GM12878 (cell line): ENCODE data around the gene MAPK9. TPM values are rescaled to one million over a fixed set of nuclear protein-coding genes. Genes with fewer than 3 reads are reported as not detected.

Experiments used
- ATAC-seq: fragments of 200-7000 bp; cut with Tn5 transposase; 3 replicates; pipeline ENCODE4 v1.9.1; 2020; ENCODE audit warnings: mild to moderate bottlenecking, moderate library complexity
- BruUV-seq: library from RNA; stranded (reverse); fragments of 400-500 nt; replicated peaks from 2 replicates; lab custom pipeline; 2021; lab: Mats Ljungman, UMichigan
- CTCF ChIA-PET: fragments of 300-600 bp; sonication (Branson Sonifier 250); formaldehyde crosslinking; extraction: SDS; loops from one replicate; lab custom pipeline; 2021; ENCODE audit warnings: inconsistent platforms; lab: Yijun Ruan, JAX
- POLR2A ChIA-PET: fragments of 350-600 bp; formaldehyde crosslinking; extraction: SDS; loops from one replicate; lab custom pipeline; 2021; ENCODE audit warnings: inconsistent platforms; lab: Charles Lee
- RAD21 ChIA-PET: fragments of 300-600 bp; sonication (Branson Sonifier 250); formaldehyde crosslinking; loops from one replicate; lab custom pipeline; 2023; ENCODE audit warnings: antibody characterized with exemption; ENCODE audit not compliant: unreplicated experiment; lab: Charles Lee
- SMC1A ChIA-PET: fragments of 300-600 bp; sonication (Branson Sonifier 250); formaldehyde crosslinking; loops from one replicate; lab custom pipeline; 2023; ENCODE audit not compliant: unreplicated experiment, uncharacterized antibody; lab: Charles Lee
- DNase-seq: peaks from one replicate; pipeline ENCODE4 v3.0.0-alpha.2; 2011; ENCODE audit warnings: low read depth, low spot score
- FAIRE-seq: peaks from 3 replicates; lab custom pipeline; 2011; peaks lifted over from hg19 to GRCh38; lab: Jason Lieb, UNC
- H2AFZ ChIP-seq: 2 replicates; pipeline ENCODE4 v1.6.0; 2011; ENCODE audit warnings: low read depth, low read length, control low read depth; ENCODE audit not compliant: control insufficient read depth
- H3K27ac ChIP-seq: 2 replicates; pipeline ENCODE4 v1.5.1; 2011; ENCODE audit warnings: control low read depth; ENCODE audit not compliant: control insufficient read depth, insufficient read depth
- H3K27me3 ChIP-seq, 2 experiments: replicated peaks in 1 of 2; 2 replicates each; pipeline versions ENCODE4 v1.6.0 to v1.6.1; 2011; ENCODE audit warnings: low read length in 1 of 2; ENCODE audit not compliant: control insufficient read depth in 2 of 2, insufficient read depth in 2 of 2
- H3K36me3 ChIP-seq, 2 experiments: 2 replicates each; pipeline ENCODE4 v1.5.1; 2011; ENCODE audit warnings: low read length in 1 of 2; ENCODE audit not compliant: control insufficient read depth in 2 of 2, insufficient read depth in 2 of 2
- H3K4me1 ChIP-seq: 2 replicates; pipeline ENCODE4 v1.6.1; 2011; ENCODE audit warnings: mild to moderate bottlenecking, low read length, moderate library complexity, mixed read lengths; ENCODE audit not compliant: control insufficient read depth, insufficient read depth
- H3K4me2 ChIP-seq: 2 replicates; pipeline ENCODE4 v1.6.0; 2011; ENCODE audit warnings: control low read depth; ENCODE audit not compliant: control insufficient read depth, insufficient read depth
- H3K4me3 ChIP-seq: fragments of 200-600 bp; sonication (generic); 2 replicates; pipeline ENCODE4 v1.5.1; 2016
- H3K79me2 ChIP-seq: 2 replicates; pipeline ENCODE4 v1.6.0; 2011; ENCODE audit warnings: low read length; ENCODE audit not compliant: control insufficient read depth, insufficient read depth
- H3K9ac ChIP-seq: 2 replicates; pipeline ENCODE4 v1.8.0; 2011; ENCODE audit warnings: low read length, control low read depth, mixed read lengths; ENCODE audit not compliant: control insufficient read depth, insufficient read depth
- H3K9me3 ChIP-seq: replicated peaks from 3 replicates; pipeline ENCODE4 v1.5.1; 2011; ENCODE audit warnings: mild to moderate bottlenecking, low read length; ENCODE audit not compliant: control insufficient read depth, insufficient read depth
- H4K20me1 ChIP-seq: 2 replicates; pipeline ENCODE4 v1.6.0; 2011; ENCODE audit not compliant: control insufficient read depth, insufficient read depth
- ATF7 ChIP-seq: fragments of 450-650 bp; IDR thresholded peaks from 2 replicates; pipeline ENCODE4 v1.6.1; 2016; ENCODE audit warnings: low read depth, mild to moderate bottlenecking
- BRCA1 ChIP-seq: IDR thresholded peaks from 2 replicates; pipeline ENCODE4 v1.6.1; 2011; ENCODE audit warnings: low read depth, low read length, improper control_type of control experiment
- CREM ChIP-seq: IDR thresholded peaks from 2 replicates; pipeline ENCODE4 v1.6.1; 2014; ENCODE audit warnings: antibody characterized with exemption, low read depth
- GATAD2B ChIP-seq: fragments of 450-650 bp; conservative IDR thresholded peaks from 2 replicates; pipeline ENCODE4 v1.6.1; 2017; ENCODE audit warnings: low read depth, mild to moderate bottlenecking, moderate library complexity
- IKZF1 ChIP-seq: fragments of 450-650 bp; conservative IDR thresholded peaks from 2 replicates; pipeline ENCODE4 v1.6.1; 2017; ENCODE audit warnings: antibody characterized with exemption, mild to moderate bottlenecking
- IKZF2 ChIP-seq, 2 experiments: fragments of 450-650 bp; IDR thresholded peaks; 2 replicates each; pipeline ENCODE4 v1.6.1; 2017; ENCODE audit warnings: mild to moderate bottlenecking in 2 of 2, moderate library complexity in 2 of 2
- KLF5 ChIP-seq: fragments of 450-650 bp; IDR thresholded peaks from 2 replicates; pipeline ENCODE4 v1.6.1; 2014; ENCODE audit warnings: mild to moderate bottlenecking; ENCODE audit not compliant: partially characterized antibody
- LARP7 ChIP-seq: fragments of 450-650 bp; IDR thresholded peaks from 2 replicates; pipeline ENCODE4 v1.6.1; 2017; ENCODE audit warnings: mild to moderate bottlenecking
- NR2C1 ChIP-seq: fragments of 450-650 bp; IDR thresholded peaks from 2 replicates; pipeline ENCODE4 v1.6.1; 2017; ENCODE audit warnings: antibody characterized with exemption, mild to moderate bottlenecking, moderate library complexity
- RAD51 ChIP-seq: fragments of 450-650 bp; IDR thresholded peaks from 2 replicates; pipeline ENCODE4 v1.6.1; 2016; ENCODE audit warnings: moderate library complexity, mild to moderate bottlenecking, inconsistent platforms
- RBBP5 ChIP-seq: fragments of 200-600 bp; sonication (generic); conservative IDR thresholded peaks from 2 replicates; pipeline ENCODE4 v1.6.1; 2016
- RUNX3 ChIP-seq: IDR thresholded peaks from 2 replicates; pipeline ENCODE4 v1.6.1; 2012; ENCODE audit warnings: low read length, inconsistent platforms
- SMC3 ChIP-seq: IDR thresholded peaks from 2 replicates; pipeline ENCODE4 v1.6.1; 2011; ENCODE audit warnings: low read length, improper control_type of control experiment, borderline replicate concordance
- SREBF1 ChIP-seq: IDR thresholded peaks from 2 replicates; pipeline ENCODE4 v1.6.1; 2012; ENCODE audit warnings: mild to moderate bottlenecking, low read length
- STAT1 ChIP-seq: fragments of 450-650 bp; conservative IDR thresholded peaks from 2 replicates; pipeline ENCODE4 v1.6.1; 2014; ENCODE audit warnings: antibody characterized with exemption, mild to moderate bottlenecking
- SUPT20H ChIP-seq: IDR thresholded peaks from 2 replicates; pipeline ENCODE4 v1.6.1; 2011; ENCODE audit warnings: low read depth, mild to moderate bottlenecking, low read length, moderate library complexity, borderline replicate concordance; ENCODE audit not compliant: control insufficient read depth
- TARDBP ChIP-seq: IDR thresholded peaks from 2 replicates; pipeline ENCODE4 v1.6.1; 2016; ENCODE audit warnings: borderline replicate concordance
- ZNF217 ChIP-seq: fragments of 450-650 bp; IDR thresholded peaks from 2 replicates; pipeline ENCODE4 v1.6.1; 2017; ENCODE audit warnings: antibody characterized with exemption, mild to moderate bottlenecking
- WGBS: methylation state at CpG from one replicate; pipeline ENCODE4 v1.1.6; 2016; ENCODE audit warnings: low lambda C conversion rate; ENCODE audit not compliant: insufficient replicate concordance, insufficient coverage; ENCODE audit errors: missing lambda C conversion rate; 5-methylcytosine and 5-hydroxymethylcytosine counted together
- in situ Hi-C: fragments of 300-500 bp; cut with MboI; formaldehyde crosslinking; loops from 9 replicates; pipeline ENCODE4 v1.14.3; 2018; ENCODE audit warnings: mixed read lengths
- intact Hi-C: fragments of 100-400 bp; cut with micrococcal nuclease; formaldehyde crosslinking; loops from one replicate; pipeline ENCODE4 v1.14.2; 2022; ENCODE audit not compliant: unreplicated experiment
- polyA plus RNA-seq, 11 experiments: library from polyadenylated mRNA; depleted of rRNA in 4 of 11; unstranded in 6 of 11; stranded (reverse) in 5 of 11; fragments of >200 nt; fragmentation: Nextera tagmentation in 4 of 11; fragmentation: Illumina TruSeq in 1 of 11; extraction: Ambion mirVana in 4 of 11; extraction: Trizol in 1 of 11; gene quantifications; 1 replicate in 1 of 11; 2 replicates in 10 of 11; pipeline versions ENCODE4 v1.2.1 to v1.2.3, GENCODE V29; 2011 to 2016; ENCODE audit warnings: inconsistent platforms in 2 of 11, missing spikeins in 2 of 11, low read depth in 1 of 11
- total RNA-seq, 4 experiments: library from RNA; depleted of rRNA in 3 of 4; stranded (reverse); fragments of >200 nt in 3 of 4; fragmentation: Illumina TruSeq in 1 of 4; extraction: Trizol in 1 of 4; gene quantifications; 2 replicates each; pipeline versions ENCODE4 v1.2.1 to v1.2.3, GENCODE V29; 2013 to 2021
- TF ChIP-seq, protein P1 (sequence below): fragments of 450-650 bp; IDR thresholded peaks from 2 replicates; pipeline ENCODE4 v1.6.1; 2017; ENCODE audit warnings: antibody characterized with exemption, mild to moderate bottlenecking, moderate library complexity
- TF ChIP-seq, protein P2 (sequence below): IDR thresholded peaks from 2 replicates; pipeline ENCODE4 v1.6.1; 2011; ENCODE audit warnings: low read depth, mild to moderate bottlenecking, low read length, moderate library complexity, borderline replicate concordance; ENCODE audit errors: extremely low read depth
- TF ChIP-seq, protein P3 (sequence below): fragments of 450-650 bp; IDR thresholded peaks from 2 replicates; pipeline ENCODE4 v1.6.1; 2018; ENCODE audit warnings: borderline replicate concordance, mild to moderate bottlenecking; ENCODE audit not compliant: partially characterized antibody

MAPK9 gene
- total and polyA plus RNA-seq, 10 of the 15 experiments (the other 5 are each of a cell fraction or from before 2014, with no cell fraction given): 2.1 to 52.9 (median 21.7) TPM

DNA sequence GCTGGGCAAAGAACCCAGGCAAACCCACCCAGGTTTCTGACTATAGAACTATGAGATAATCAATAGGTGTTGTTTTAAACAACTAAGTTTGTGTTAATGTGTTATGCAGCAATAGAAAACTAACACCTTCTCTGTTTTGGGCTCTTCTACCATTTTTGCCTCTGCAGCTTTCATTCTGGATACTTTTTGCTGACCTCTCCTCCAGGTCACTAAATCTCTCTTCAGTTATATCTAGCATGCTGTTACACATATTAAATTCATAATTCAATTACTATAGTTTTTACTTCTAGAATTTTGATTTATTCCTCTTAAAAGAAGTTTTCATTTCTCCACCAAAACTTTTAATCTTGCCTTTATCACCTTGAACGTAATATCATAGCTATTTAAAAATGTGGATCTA is 17.2 kb downstream of the MAPK9 start (continued):
- TF ChIP-seq ZNF217: no peak

DNA sequence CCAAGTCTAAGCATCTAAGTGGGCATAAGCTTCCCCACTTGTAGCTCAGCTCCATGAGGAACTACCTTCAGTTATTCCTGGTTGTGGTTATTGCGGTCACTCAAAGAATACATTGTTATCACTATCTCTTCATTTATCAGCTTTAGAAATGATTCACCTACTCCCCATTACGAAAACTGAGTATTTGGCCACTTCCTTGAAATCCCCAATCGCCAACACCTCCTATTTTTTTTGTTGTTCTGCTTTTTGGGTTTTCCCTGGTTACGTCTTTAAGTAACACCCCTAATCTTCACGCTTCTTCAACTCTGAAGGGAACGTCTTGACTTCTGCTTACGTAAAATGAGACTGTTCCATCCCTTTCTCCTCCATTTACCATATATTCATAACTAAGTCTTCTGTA is 20.7 kb downstream of the MAPK9 start:
- peaks cover 0 to 2% of the 10 kb centered on the region in 2 experiments; a peak in 1 of 4 replicates for H3K36me3 ChIP-seq
- TF ChIP-seq, protein P1, sequence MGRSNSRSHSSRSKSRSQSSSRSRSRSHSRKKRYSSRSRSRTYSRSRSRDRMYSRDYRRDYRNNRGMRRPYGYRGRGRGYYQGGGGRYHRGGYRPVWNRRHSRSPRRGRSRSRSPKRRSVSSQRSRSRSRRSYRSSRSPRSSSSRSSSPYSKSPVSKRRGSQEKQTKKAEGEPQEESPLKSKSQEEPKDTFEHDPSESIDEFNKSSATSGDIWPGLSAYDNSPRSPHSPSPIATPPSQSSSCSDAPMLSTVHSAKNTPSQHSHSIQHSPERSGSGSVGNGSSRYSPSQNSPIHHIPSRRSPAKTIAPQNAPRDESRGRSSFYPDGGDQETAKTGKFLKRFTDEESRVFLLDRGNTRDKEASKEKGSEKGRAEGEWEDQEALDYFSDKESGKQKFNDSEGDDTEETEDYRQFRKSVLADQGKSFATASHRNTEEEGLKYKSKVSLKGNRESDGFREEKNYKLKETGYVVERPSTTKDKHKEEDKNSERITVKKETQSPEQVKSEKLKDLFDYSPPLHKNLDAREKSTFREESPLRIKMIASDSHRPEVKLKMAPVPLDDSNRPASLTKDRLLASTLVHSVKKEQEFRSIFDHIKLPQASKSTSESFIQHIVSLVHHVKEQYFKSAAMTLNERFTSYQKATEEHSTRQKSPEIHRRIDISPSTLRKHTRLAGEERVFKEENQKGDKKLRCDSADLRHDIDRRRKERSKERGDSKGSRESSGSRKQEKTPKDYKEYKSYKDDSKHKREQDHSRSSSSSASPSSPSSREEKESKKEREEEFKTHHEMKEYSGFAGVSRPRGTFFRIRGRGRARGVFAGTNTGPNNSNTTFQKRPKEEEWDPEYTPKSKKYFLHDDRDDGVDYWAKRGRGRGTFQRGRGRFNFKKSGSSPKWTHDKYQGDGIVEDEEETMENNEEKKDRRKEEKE: no peak
- TF ChIP-seq, protein P2, sequence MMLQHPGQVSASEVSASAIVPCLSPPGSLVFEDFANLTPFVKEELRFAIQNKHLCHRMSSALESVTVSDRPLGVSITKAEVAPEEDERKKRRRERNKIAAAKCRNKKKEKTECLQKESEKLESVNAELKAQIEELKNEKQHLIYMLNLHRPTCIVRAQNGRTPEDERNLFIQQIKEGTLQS: no peak
- TF ChIP-seq SREBF1: no peak
- TF ChIP-seq STAT1: no peak
- TF ChIP-seq GATAD2B: no peak
- TF ChIP-seq TARDBP: no peak
- TF ChIP-seq CREM: no peak
- TF ChIP-seq, protein P3, sequence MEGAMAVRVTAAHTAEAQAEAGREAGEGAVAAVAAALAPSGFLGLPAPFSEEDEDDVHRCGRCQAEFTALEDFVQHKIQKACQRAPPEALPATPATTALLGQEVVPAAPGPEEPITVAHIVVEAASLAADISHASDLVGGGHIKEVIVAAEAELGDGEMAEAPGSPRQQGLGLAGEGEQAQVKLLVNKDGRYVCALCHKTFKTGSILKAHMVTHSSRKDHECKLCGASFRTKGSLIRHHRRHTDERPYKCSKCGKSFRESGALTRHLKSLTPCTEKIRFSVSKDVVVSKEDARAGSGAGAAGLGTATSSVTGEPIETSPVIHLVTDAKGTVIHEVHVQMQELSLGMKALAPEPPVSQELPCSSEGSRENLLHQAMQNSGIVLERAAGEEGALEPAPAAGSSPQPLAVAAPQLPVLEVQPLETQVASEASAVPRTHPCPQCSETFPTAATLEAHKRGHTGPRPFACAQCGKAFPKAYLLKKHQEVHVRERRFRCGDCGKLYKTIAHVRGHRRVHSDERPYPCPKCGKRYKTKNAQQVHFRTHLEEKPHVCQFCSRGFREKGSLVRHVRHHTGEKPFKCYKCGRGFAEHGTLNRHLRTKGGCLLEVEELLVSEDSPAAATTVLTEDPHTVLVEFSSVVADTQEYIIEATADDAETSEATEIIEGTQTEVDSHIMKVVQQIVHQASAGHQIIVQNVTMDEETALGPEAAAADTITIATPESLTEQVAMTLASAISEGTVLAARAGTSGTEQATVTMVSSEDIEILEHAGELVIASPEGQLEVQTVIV: no peak
- no peak for TF ChIP-seq KLF5
- no peak for TF ChIP-seq ATF7
- TF ChIP-seq RUNX3: peak; percentile 35; the same call in 1 of the 2 replicates
- no peak for TF ChIP-seq BRCA1
- TF ChIP-seq IKZF2 (IDR thresholded peaks at IDR 0.05): peak; percentile 40 to 54; a peak in 3 of 4 replicates
- no peak for TF ChIP-seq SUPT20H
- TF ChIP-seq NR2C1: no peak
- no peak for TF ChIP-seq RBBP5
- TF ChIP-seq LARP7: no peak
- TF ChIP-seq IKZF1: peak; percentile 40; the same call in 1 of the 2 replicates
- TF ChIP-seq SMC3: no peak
- no peak for TF ChIP-seq RAD51

More for the DNA sequence above, 20.7 kb downstream of the MAPK9 start:
- in situ Hi-C loops: no loop called here
- ChIA-PET RAD21 (no interaction called here), SMC1A (no interaction called here), POLR2A (interaction anchor here (0.7 kb wide), 1 partner anchor 214 kb away, joined by 6 read pairs; no protein-coding TSS in a partner anchor), CTCF (interaction anchor here (0.6 to 1.4 kb wide), 2 partner anchors 45 to 596 kb away, joined by 4 to 5 read pairs; no protein-coding TSS in a partner anchor)
- H3K27me3 ChIP-seq: no peaks in the 10 kb centered on the region
- H3K9me3 ChIP-seq: peaks cover 13% of the 10 kb centered on the region; the same call in 2 of the 3 replicates
- no peak for ATAC-seq
- no peak overlapping the region for H2AFZ ChIP-seq
- H3K79me2 ChIP-seq: no peaks in the 10 kb centered on the region
- DNase-seq: no peak
- BruUV-seq: no TSS peak
- H3K9ac ChIP-seq: no peak overlapping the region
- H4K20me1 ChIP-seq: no peaks in the 10 kb centered on the region
- no peak for FAIRE-seq
- H3K4me3 ChIP-seq: no peak overlapping the region
- H3K4me1 ChIP-seq: no peaks in the 10 kb centered on the region
- H3K4me2 ChIP-seq: no peak overlapping the region
- intact Hi-C loops: no loop called here
- 38% methylated on average over 7 of the region's 7 CpGs for WGBS
- H3K27ac ChIP-seq: no peak overlapping the region
